ENCODE measurements around the gene ANKRD12.

ANKRD12 gene

DNA sequence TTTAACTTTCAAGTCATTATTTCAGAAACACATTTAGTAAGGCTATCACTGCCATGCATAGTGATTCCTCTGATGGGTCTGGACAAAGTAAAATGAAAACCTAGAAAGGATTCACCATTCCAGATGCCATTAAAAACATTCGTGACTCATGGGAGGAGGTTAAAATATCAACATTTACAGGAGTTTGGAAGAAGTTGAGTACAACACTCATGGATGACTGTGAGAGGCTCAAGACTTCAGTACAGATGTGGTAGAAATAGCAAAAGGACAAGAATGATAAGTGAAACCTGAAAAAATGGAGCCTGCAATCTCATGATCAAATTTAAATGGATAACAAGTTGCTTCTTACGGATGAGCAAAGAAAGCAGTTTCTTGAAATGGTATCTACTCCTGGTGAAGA lies 192.2 kb downstream of the ANKRD12 start:
- no peak for DNase-seq (ENCODE audit: extremely low read depth, insufficient read length)
- Histone ChIP-seq H3K4me3 (replicated peaks; ENCODE audit: low read depth, low read length) (no peak overlapping the region), H3K27me3 (replicated peaks; ENCODE audit: control insufficient read depth, insufficient read depth, low read length) (no peaks in the 10 kb centered on the region), H3K36me3 (ENCODE audit: control insufficient read depth, insufficient read depth, low read length) (no peaks in the 10 kb centered on the region)
- TF ChIP-seq, protein P1, sequence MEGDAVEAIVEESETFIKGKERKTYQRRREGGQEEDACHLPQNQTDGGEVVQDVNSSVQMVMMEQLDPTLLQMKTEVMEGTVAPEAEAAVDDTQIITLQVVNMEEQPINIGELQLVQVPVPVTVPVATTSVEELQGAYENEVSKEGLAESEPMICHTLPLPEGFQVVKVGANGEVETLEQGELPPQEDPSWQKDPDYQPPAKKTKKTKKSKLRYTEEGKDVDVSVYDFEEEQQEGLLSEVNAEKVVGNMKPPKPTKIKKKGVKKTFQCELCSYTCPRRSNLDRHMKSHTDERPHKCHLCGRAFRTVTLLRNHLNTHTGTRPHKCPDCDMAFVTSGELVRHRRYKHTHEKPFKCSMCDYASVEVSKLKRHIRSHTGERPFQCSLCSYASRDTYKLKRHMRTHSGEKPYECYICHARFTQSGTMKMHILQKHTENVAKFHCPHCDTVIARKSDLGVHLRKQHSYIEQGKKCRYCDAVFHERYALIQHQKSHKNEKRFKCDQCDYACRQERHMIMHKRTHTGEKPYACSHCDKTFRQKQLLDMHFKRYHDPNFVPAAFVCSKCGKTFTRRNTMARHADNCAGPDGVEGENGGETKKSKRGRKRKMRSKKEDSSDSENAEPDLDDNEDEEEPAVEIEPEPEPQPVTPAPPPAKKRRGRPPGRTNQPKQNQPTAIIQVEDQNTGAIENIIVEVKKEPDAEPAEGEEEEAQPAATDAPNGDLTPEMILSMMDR (IDR thresholded peaks at IDR 0.05; ENCODE audit: insufficient read depth, low read length, poor library complexity, severe bottlenecking), result no peak

DNA sequence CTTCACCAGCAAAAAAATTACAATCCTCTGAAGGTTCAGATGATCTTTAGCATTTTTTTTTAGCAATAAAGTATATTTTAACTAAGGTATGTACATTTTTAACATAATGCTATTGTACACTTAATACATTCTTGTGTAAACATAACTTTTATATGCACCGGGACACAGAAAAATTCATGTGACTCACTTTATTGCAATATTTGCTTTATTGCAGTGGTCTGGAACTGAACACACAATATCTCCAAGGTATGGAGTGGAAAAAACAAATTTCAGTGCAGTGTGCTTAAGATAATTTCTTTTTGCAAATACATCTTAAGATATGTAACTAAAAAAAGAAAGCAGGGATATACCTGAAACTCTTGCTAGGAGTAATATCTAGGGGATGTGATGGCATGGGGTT lies 192.9 kb downstream of the ANKRD12 start:
- Histone ChIP-seq H3K4me3 (replicated peaks; ENCODE audit: low read depth, low read length) (no peak overlapping the region), H3K36me3 (ENCODE audit: control insufficient read depth, insufficient read depth, low read length) (no peaks in the 10 kb centered on the region), H3K27me3 (replicated peaks; ENCODE audit: control insufficient read depth, insufficient read depth, low read length) (no peaks in the 10 kb centered on the region)
- TF ChIP-seq, protein P1 (IDR thresholded peaks at IDR 0.05; ENCODE audit: insufficient read depth, low read length, poor library complexity, severe bottlenecking), result no peak
- DNase-seq (ENCODE audit: extremely low read depth, insufficient read length), result no peak

DNA sequence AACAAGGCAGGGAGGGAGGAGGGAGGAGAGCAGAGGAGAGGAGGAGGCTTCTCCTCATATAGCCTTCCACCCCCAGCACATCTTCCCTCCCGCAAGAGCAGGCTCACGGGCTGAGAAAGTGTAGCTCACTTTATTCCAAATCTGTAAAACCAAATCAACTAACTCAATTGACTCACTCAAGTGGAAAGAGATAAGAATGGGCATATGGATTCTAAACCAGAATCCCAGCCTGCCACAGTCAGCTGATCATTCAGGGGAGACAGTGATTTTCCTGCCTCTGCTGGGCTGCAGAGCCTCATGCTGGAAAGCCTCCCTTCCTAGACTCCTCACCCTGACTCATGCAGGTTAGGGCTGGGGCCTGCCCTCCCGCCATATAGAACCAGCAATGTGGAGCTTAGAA lies 193.8 kb downstream of the ANKRD12 start:
- H3K4me3 ChIP-seq (replicated peaks; ENCODE audit: low read depth, low read length), result no peak overlapping the region
- no peak for DNase-seq (ENCODE audit: extremely low read depth, insufficient read length)
- TF ChIP-seq, protein P1 (IDR thresholded peaks at IDR 0.05; ENCODE audit: insufficient read depth, low read length, poor library complexity, severe bottlenecking), result no peak
- H3K36me3 ChIP-seq (ENCODE audit: control insufficient read depth, insufficient read depth, low read length), result no peaks in the 10 kb centered on the region
- H3K27me3 ChIP-seq (replicated peaks; ENCODE audit: control insufficient read depth, insufficient read depth, low read length), result no peaks in the 10 kb centered on the region

DNA sequence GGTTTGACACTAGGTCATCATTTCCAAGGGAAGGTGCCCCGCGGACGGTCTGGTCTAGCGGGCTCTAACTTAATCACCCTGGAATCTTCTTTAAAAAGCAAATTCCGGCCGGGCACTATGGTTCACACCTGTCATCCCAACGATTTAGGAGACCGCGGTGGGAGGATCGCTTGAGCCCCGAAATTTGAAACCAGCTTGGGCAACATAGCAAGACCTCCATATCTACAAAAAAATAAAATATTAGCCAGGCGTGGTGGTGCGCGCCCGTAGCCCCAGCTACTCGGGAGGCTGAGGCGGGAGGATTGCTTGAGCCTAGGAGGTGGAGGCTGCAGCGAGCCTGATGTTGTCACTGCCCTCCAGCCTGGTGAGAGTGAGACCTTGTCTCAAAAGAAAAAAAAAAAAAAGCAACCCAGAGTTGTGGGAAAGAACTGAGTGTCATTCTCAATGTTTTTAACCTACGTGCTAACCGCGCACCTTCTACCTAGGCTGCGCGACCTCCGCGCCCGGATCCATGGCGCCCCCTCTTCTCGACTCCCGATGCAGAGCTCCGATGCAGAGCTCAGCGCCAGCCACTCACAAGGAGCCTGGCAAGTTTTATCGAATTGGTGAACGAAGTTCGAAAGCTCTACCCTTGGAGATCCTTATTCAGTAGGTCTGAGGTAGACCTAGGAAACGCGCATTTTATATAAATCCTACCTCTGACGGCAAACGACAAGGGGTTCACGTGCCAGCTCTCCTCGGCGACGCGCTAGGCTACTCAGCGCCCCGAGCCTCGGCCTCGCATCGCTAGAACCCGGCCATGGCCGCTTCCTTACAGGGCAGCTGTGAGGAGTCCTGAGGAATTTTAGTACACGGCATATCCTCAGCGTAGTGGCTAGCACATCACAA lies 197.1 kb downstream of the ANKRD12 start:
- TF ChIP-seq, protein P1 (IDR thresholded peaks at IDR 0.05; ENCODE audit: insufficient read depth, low read length, poor library complexity, severe bottlenecking), result no peak

DNA sequence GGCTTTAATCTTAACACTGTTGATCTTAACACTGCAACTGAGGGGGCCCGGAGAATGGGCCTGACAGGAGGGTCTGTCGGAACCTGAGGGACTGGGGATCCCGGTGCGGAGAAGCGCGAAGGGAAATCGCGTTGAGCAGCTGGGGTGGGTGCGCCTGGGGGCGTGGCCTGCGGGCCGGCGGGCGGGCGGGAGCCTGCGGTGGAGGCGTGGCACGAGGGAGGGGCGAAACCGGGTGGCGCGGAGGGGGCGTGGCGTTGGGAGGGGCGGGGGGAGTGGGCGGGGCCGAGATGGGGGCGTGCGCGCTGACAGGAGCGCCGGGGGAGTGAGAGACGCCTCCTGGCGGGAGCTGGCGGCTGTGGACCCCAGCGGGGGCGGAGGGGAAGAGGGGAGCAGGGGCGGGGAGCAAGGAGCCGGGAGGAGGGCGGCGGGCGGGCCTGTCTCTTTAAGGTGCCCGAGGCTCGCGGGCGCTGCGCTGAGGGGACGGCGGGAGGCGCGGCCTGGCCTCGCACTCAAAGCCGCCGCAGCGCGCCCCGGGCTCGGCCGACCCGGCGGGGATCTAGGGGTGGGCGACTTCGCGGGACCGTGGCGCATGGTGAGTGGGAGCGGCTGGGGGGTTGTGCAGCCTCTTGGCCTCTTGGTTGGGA lies 197.9 kb downstream of the ANKRD12 start, which contains the start of gene TWSG1:
Gene TWSG1 (plus strand): TSS at position 445 of the 644 bp plus-strand sequence. CDS start 2,457 bp downstream, outside the sequence.
- no peaks in the 10 kb centered on the region for H3K27me3 ChIP-seq (replicated peaks; ENCODE audit: control insufficient read depth, insufficient read depth, low read length)
- no peaks in the 10 kb centered on the region; the same call in 1 of the 2 replicates for H3K36me3 ChIP-seq (ENCODE audit: control insufficient read depth, insufficient read depth, low read length)
- peak; percentile 95 for DNase-seq (ENCODE audit: extremely low read depth, insufficient read length)
- TF ChIP-seq, protein P1 (IDR thresholded peaks at IDR 0.05; ENCODE audit: insufficient read depth, low read length, poor library complexity, severe bottlenecking), result peak; percentile 45
- peak within 1 kb of the TSS; percentile 79 for H3K4me3 ChIP-seq (replicated peaks; ENCODE audit: low read depth, low read length)

More for the DNA sequence above, 197.1 kb downstream of the ANKRD12 start:
- peak overlapping the region; percentile 64 for H3K4me3 ChIP-seq (replicated peaks; ENCODE audit: low read depth, low read length)
- no peaks in the 10 kb centered on the region for H3K36me3 ChIP-seq (ENCODE audit: control insufficient read depth, insufficient read depth, low read length)
- no peak for DNase-seq (ENCODE audit: extremely low read depth, insufficient read length)
- no peaks in the 10 kb centered on the region for H3K27me3 ChIP-seq (replicated peaks; ENCODE audit: control insufficient read depth, insufficient read depth, low read length)
